ENCODE results near the gene SGK2.

SGK2 gene

GRCh38 chr20:43530321-43531090 lies 28.3 kb upstream of the SGK2 start:
- Histone ChIP-seq H3K79me2 (ENCODE audit: control insufficient read depth, low read length) (no peaks in the 10 kb centered on the region), H3K9me3 (ENCODE audit: control insufficient read depth, insufficient read depth, low read length) (no peaks in the 10 kb centered on the region), H3K4me1 (ENCODE audit: control insufficient read depth, low read length) (no peaks in the 10 kb centered on the region), H3F3A (ENCODE audit: control insufficient read depth, insufficient read depth) (no peaks in the 10 kb centered on the region), H3K4me2 (ENCODE audit: low read length) (no peak overlapping the region), H4K20me1 (ENCODE audit: control insufficient read depth, insufficient read depth, low read depth, low read length) (no peaks in the 10 kb centered on the region), H3K9me2 (replicated peaks; ENCODE audit: control insufficient read depth, low read length) (no peaks in the 10 kb centered on the region), H3K4me3 (ENCODE audit: low read length) (no peak overlapping the region), H3K27me3 (ENCODE audit: control insufficient read depth, low read length) (no peaks in the 10 kb centered on the region), H3K36me3 (ENCODE audit: control insufficient read depth, low read length) (no peaks in the 10 kb centered on the region), H3K27ac (ENCODE audit: low read depth, low read length) (no peak overlapping the region)
- TF ChIP-seq EZH2phosphoT487 (IDR thresholded peaks at IDR 0.05; ENCODE audit: borderline replicate concordance, low read length) (no peak), CTCF (IDR thresholded peaks at IDR 0.05; ENCODE audit: low read depth, low read length, poor library complexity, severe bottlenecking) (no peak)

- Histone ChIP-seq H4K20me1 (ENCODE audit: control insufficient read depth, insufficient read depth, low read depth, low read length) (no peaks in the 10 kb centered on the region), H3K79me2 (ENCODE audit: control insufficient read depth, low read length) (no peaks in the 10 kb centered on the region), H3K4me2 (ENCODE audit: low read length) (no peak overlapping the region), H3K4me3 (ENCODE audit: low read length) (no peak overlapping the region), H3K9me3 (ENCODE audit: control insufficient read depth, insufficient read depth, low read length) (no peaks in the 10 kb centered on the region), H3K4me1 (ENCODE audit: control insufficient read depth, low read length) (no peaks in the 10 kb centered on the region), H3K9me2 (replicated peaks; ENCODE audit: control insufficient read depth, low read length) (no peaks in the 10 kb centered on the region), H3K27ac (ENCODE audit: low read depth, low read length) (no peak overlapping the region), H3K27me3 (ENCODE audit: control insufficient read depth, low read length) (no peaks in the 10 kb centered on the region), H3F3A (ENCODE audit: control insufficient read depth, insufficient read depth) (no peaks in the 10 kb centered on the region), H3K36me3 (ENCODE audit: control insufficient read depth, low read length) (no peaks in the 10 kb centered on the region)
- no peak for TF ChIP-seq CTCF (IDR thresholded peaks at IDR 0.05; ENCODE audit: low read depth, low read length, poor library complexity, severe bottlenecking)
- no peak for TF ChIP-seq EZH2phosphoT487 (IDR thresholded peaks at IDR 0.05; ENCODE audit: borderline replicate concordance, low read length)
Observed at GRCh38 chr20:43531091-43531443, 27.8 kb upstream of the SGK2 start.

GRCh38 chr20:43532416-43533055 lies 26.3 kb upstream of the SGK2 start:
- Histone ChIP-seq H3K27ac (ENCODE audit: low read depth, low read length) (no peak overlapping the region), H4K20me1 (ENCODE audit: control insufficient read depth, insufficient read depth, low read depth, low read length) (no peaks in the 10 kb centered on the region), H3F3A (ENCODE audit: control insufficient read depth, insufficient read depth) (no peaks in the 10 kb centered on the region), H3K79me2 (ENCODE audit: control insufficient read depth, low read length) (no peaks in the 10 kb centered on the region), H3K4me3 (ENCODE audit: low read length) (no peak overlapping the region), H3K9me3 (ENCODE audit: control insufficient read depth, insufficient read depth, low read length) (no peaks in the 10 kb centered on the region), H3K9me2 (replicated peaks; ENCODE audit: control insufficient read depth, low read length) (no peaks in the 10 kb centered on the region), H3K36me3 (ENCODE audit: control insufficient read depth, low read length) (no peaks in the 10 kb centered on the region), H3K27me3 (ENCODE audit: control insufficient read depth, low read length) (no peaks in the 10 kb centered on the region), H3K4me2 (ENCODE audit: low read length) (no peak overlapping the region), H3K4me1 (ENCODE audit: control insufficient read depth, low read length) (no peaks in the 10 kb centered on the region)
- TF ChIP-seq EZH2phosphoT487 (IDR thresholded peaks at IDR 0.05; ENCODE audit: borderline replicate concordance, low read length) = no peak
- no peak for TF ChIP-seq CTCF (IDR thresholded peaks at IDR 0.05; ENCODE audit: low read depth, low read length, poor library complexity, severe bottlenecking)

Measured in DOHH2 (cell line).